OCI-LY1 (cell line): ENCODE measurements around the gene ADAMTSL1.

ENCODE experiments used
- H2AFZ ChIP-seq: fragments of 200-600 bp; sonication (generic), shearing (Covaris generic); 2 replicates; pipeline ENCODE4 v1.6.0; 2014; ENCODE audit warnings: antibody characterized with exemption, mild to moderate bottlenecking, low read length
- H3F3A ChIP-seq: fragments of 200-600 bp; sonication (generic), shearing (Covaris generic); 2 replicates; pipeline ENCODE4 v1.6.0; 2014; ENCODE audit warnings: mild to moderate bottlenecking, antibody characterized with exemption, low read length, moderate library complexity; ENCODE audit not compliant: insufficient read depth
- H3K27ac ChIP-seq: fragments of 200-600 bp; sonication (generic); 2 replicates; pipeline ENCODE4 v1.5.1; 2014; ENCODE audit warnings: low read length, mixed run types, mild to moderate bottlenecking, low read depth; ENCODE audit not compliant: poor library complexity, severe bottlenecking
- H3K27me3 ChIP-seq: fragments of 200-600 bp; sonication (generic); 2 replicates; pipeline ENCODE4 v1.6.0; 2014; ENCODE audit warnings: antibody characterized with exemption, mild to moderate bottlenecking, low read length, moderate library complexity; ENCODE audit not compliant: insufficient read depth
- H3K36me3 ChIP-seq: fragments of 200-600 bp; sonication (generic); 2 replicates; pipeline ENCODE4 v1.6.1; 2014; ENCODE audit warnings: mild to moderate bottlenecking, antibody characterized with exemption, low read length, moderate library complexity, mixed read lengths; ENCODE audit not compliant: insufficient read depth
- H3K4me1 ChIP-seq: fragments of 200-600 bp; sonication (generic); 2 replicates; pipeline ENCODE4 v1.5.1; 2014; ENCODE audit warnings: mild to moderate bottlenecking, low read length, moderate library complexity; ENCODE audit not compliant: insufficient read depth, severe bottlenecking
- H3K4me2 ChIP-seq: fragments of 200-600 bp; sonication (generic), shearing (Covaris generic); 2 replicates; pipeline ENCODE4 v1.6.1; 2014; ENCODE audit warnings: low read length
- H3K4me3 ChIP-seq: fragments of 200-600 bp; sonication (generic); 2 replicates; pipeline ENCODE4 v1.5.1; 2014; ENCODE audit warnings: low read length, low read depth, mild to moderate bottlenecking, mixed read lengths; ENCODE audit not compliant: poor library complexity, severe bottlenecking
- H3K79me2 ChIP-seq: fragments of 200-600 bp; shearing (Covaris generic); 2 replicates; pipeline ENCODE4 v1.6.1; 2016; ENCODE audit warnings: mixed run types, low read length, mixed read lengths; ENCODE audit not compliant: insufficient read depth
- H3K9ac ChIP-seq: fragments of 200-600 bp; sonication (generic), shearing (Covaris generic); 2 replicates; pipeline ENCODE4 v1.6.1; 2014; ENCODE audit warnings: mild to moderate bottlenecking, low read length, mixed read lengths
- H3K9me2 ChIP-seq: fragments of 200-600 bp; sonication (generic), shearing (Covaris generic); 2 replicates; pipeline ENCODE4 v1.6.1; 2014; ENCODE audit warnings: low read depth, mild to moderate bottlenecking, low read length, mixed read lengths
- H3K9me3 ChIP-seq: fragments of 200-600 bp; shearing (Covaris generic); 2 replicates; pipeline ENCODE4 v1.6.1; 2014; ENCODE audit warnings: low read length, mixed read lengths
- H4K20me1 ChIP-seq: fragments of 200-600 bp; sonication (generic), shearing (Covaris generic); 2 replicates; pipeline ENCODE4 v1.6.0; 2016; ENCODE audit warnings: mild to moderate bottlenecking, low read length; ENCODE audit not compliant: insufficient read depth
- CTCF ChIP-seq: fragments of 200-600 bp; sonication (generic), shearing (Covaris generic); IDR thresholded peaks from 2 replicates; pipeline ENCODE4 v1.5.1; 2017; ENCODE audit warnings: mild to moderate bottlenecking, antibody characterized with exemption, low read length, moderate library complexity, mixed read lengths
- EZH2 ChIP-seq: fragments of 200-600 bp; sonication (generic), shearing (Covaris generic); IDR thresholded peaks from 2 replicates; pipeline ENCODE4 v1.8.0; 2017; ENCODE audit warnings: borderline replicate concordance, mixed run types, mild to moderate bottlenecking, antibody characterized with exemption, low read length, moderate library complexity, mixed read lengths

Gene ADAMTSL1

GRCh38 chr9:18947892-18948339 lies 474.0 kb downstream of the ADAMTSL1 start:
- Histone ChIP-seq H2AFZ (no peak overlapping the region), H3K27me3 (0 out of 2 replicates have a peak, but pooled peaks cover 3% of the 10 kb centered on the region), H4K20me1 (no peaks in the 10 kb centered on the region), H3F3A (no peaks in the 10 kb centered on the region), H3K27ac (no peak overlapping the region), H3K4me3 (no peak overlapping the region), H3K4me2 (no peak overlapping the region), H3K4me1 (no peaks in the 10 kb centered on the region), H3K9me2 (no peaks in the 10 kb centered on the region), H3K9ac (no peak overlapping the region), H3K79me2 (no peaks in the 10 kb centered on the region), H3K36me3 (no peaks in the 10 kb centered on the region), H3K9me3 (no peaks in the 10 kb centered on the region)
- TF ChIP-seq EZH2 (no peak), CTCF (no peak)

GRCh38 chr9:18951936-18952335 lies 478.0 kb downstream of the ADAMTSL1 start:
- Histone ChIP-seq H3K4me1 (no peaks in the 10 kb centered on the region), H3K4me3 (no peak overlapping the region), H2AFZ (no peak overlapping the region), H3K9me3 (no peaks in the 10 kb centered on the region), H3K4me2 (no peak overlapping the region), H3K27me3 (0 out of 2 replicates have a peak, but pooled peaks cover 3% of the 10 kb centered on the region), H3K79me2 (no peaks in the 10 kb centered on the region), H3K27ac (no peak overlapping the region), H4K20me1 (no peaks in the 10 kb centered on the region), H3K9me2 (no peaks in the 10 kb centered on the region), H3F3A (no peaks in the 10 kb centered on the region), H3K9ac (no peak overlapping the region), H3K36me3 (no peaks in the 10 kb centered on the region)
- TF ChIP-seq EZH2: no peak
- TF ChIP-seq CTCF: no peak

GRCh38 chr9:18955626-18956025 lies 481.7 kb downstream of the ADAMTSL1 start:
- Histone ChIP-seq H3F3A (no peaks in the 10 kb centered on the region), H3K4me2 (no peak overlapping the region), H3K36me3 (no peaks in the 10 kb centered on the region), H3K79me2 (no peaks in the 10 kb centered on the region), H3K9me2 (no peaks in the 10 kb centered on the region), H3K9ac (no peak overlapping the region), H3K9me3 (no peaks in the 10 kb centered on the region), H3K4me3 (no peak overlapping the region), H2AFZ (no peak overlapping the region), H4K20me1 (no peaks in the 10 kb centered on the region), H3K4me1 (no peaks in the 10 kb centered on the region), H3K27ac (no peak overlapping the region), H3K27me3 (no peaks in the 10 kb centered on the region)
- TF ChIP-seq EZH2 (no peak), CTCF (no peak)
